ENCODE measurements around the gene EPN1. TPM values are rescaled to one million over a fixed set of nuclear protein-coding genes. Genes with fewer than 3 reads are reported as not detected.

Gene EPN1
- total RNA-seq, 1 donor from 2014 or later = 145 TPM

GRCh38 chr19:55711719-55712118 is 36.7 kb downstream of the EPN1 start:
- H3K9me3 Mint-ChIP-seq (ENCODE audit: unreplicated experiment) = peaks cover 21% of the 10 kb centered on the region
- no peak overlapping the region for H3K27ac Mint-ChIP-seq (ENCODE audit: unreplicated experiment)
- no peak overlapping the region for H3K4me2 ChIP-seq (ENCODE audit: low read length)
- H3K36me3 Mint-ChIP-seq (ENCODE audit: low read depth, unreplicated experiment) = no peaks in the 10 kb centered on the region
- no peak overlapping the region for H2AFZ ChIP-seq (ENCODE audit: low read depth, low read length)
- no peak overlapping the region for H3K9ac ChIP-seq (ENCODE audit: low read length)
- no peaks in the 10 kb centered on the region for H3K4me1 ChIP-seq (ENCODE audit: insufficient read depth, low read length)
- H3K4me3 Mint-ChIP-seq (ENCODE audit: unreplicated experiment) = no peak overlapping the region
- no peaks in the 10 kb centered on the region for H4K20me1 ChIP-seq (ENCODE audit: insufficient read depth, low read length)
- H3K27me3 Mint-ChIP-seq (ENCODE audit: low read depth, unreplicated experiment) = no peaks in the 10 kb centered on the region
- FAIRE-seq = no peak
- no peaks in the 10 kb centered on the region for H3K36me3 ChIP-seq (ENCODE audit: insufficient read depth, low read length)
- no peaks in the 10 kb centered on the region for H3K4me1 Mint-ChIP-seq (ENCODE audit: low read depth, unreplicated experiment)
- H3K9me3 ChIP-seq (ENCODE audit: insufficient read depth, low read depth, low read length) = no peaks in the 10 kb centered on the region
- H3K27ac ChIP-seq (ENCODE audit: low read depth, low read length) = no peak overlapping the region
- no peaks in the 10 kb centered on the region for H3K27me3 ChIP-seq (ENCODE audit: insufficient read depth, low read length)
- no peak for DNase-seq (ENCODE audit: low read depth)
- H3K4me3 ChIP-seq (ENCODE audit: insufficient read depth, low read depth, low read length) = no peak overlapping the region
- TF ChIP-seq CTCF (IDR thresholded peaks at IDR 0.05; ENCODE audit: insufficient read depth, low read depth, low read length) (no peak), EZH2 (IDR thresholded peaks at IDR 0.05; ENCODE audit: insufficient read depth, low read length) (no peak)
- H3K79me2 ChIP-seq (ENCODE audit: insufficient read depth, low read length) = no peaks in the 10 kb centered on the region

DNA sequence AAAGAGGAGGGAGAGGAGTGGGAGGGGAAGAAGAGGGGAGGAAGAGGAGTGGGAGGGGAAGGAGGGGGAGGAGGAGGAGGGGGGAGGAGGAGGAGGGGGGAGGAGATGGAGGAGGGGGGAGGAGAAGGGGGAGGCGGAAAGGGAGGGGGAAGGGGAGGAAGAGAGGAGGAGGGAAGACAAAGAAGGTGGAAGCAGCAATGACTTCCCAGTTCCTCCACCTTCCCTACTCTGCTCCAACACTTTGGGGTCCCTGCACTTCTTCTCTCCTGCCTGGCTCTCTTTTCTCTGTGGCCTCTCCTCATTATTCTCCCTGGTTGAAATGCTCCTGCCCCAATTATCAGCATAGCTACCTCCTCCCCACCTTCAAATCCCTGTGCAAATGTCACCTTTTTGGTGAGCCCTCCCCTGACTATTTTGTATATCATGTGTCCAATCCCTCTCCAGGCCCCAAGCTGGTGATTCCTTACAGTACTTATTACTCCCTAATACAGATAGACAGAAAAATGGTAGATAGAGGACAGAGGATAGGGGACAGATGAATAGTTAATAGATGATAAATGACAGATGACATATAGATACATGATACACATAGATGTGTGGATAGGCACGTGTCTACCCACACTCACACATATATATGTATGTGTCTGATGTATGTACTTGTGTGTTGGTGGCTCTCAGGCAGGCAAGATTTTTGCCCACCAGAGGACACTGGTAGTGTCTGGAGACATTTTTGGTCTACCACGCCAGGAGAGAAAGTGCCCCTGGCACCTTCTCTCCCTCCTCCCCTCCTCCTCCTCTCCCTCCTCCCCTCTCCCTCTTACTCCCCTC is 38.0 kb downstream of the EPN1 start:
- FAIRE-seq = no peak
- TF ChIP-seq CTCF (IDR thresholded peaks at IDR 0.05; ENCODE audit: insufficient read depth, low read depth, low read length) = no peak
- TF ChIP-seq EZH2 (IDR thresholded peaks at IDR 0.05; ENCODE audit: insufficient read depth, low read length) = no peak
- DNase-seq (ENCODE audit: low read depth) = no peak
- Histone ChIP-seq H3K4me3 (ENCODE audit: insufficient read depth, low read depth, low read length) (no peak overlapping the region), H2AFZ (ENCODE audit: low read depth, low read length) (no peak overlapping the region), H3K36me3 (ENCODE audit: insufficient read depth, low read length) (no peaks in the 10 kb centered on the region), H3K9ac (ENCODE audit: low read length) (no peak overlapping the region), H3K27ac (ENCODE audit: low read depth, low read length) (no peak overlapping the region), H4K20me1 (ENCODE audit: insufficient read depth, low read length) (no peaks in the 10 kb centered on the region), H3K4me2 (ENCODE audit: low read length) (no peak overlapping the region), H3K27me3 (ENCODE audit: insufficient read depth, low read length) (no peaks in the 10 kb centered on the region), H3K9me3 (ENCODE audit: insufficient read depth, low read depth, low read length) (no peaks in the 10 kb centered on the region), H3K4me1 (ENCODE audit: insufficient read depth, low read length) (no peaks in the 10 kb centered on the region), H3K79me2 (ENCODE audit: insufficient read depth, low read length) (no peaks in the 10 kb centered on the region)
- peaks cover 27% of the 10 kb centered on the region for H3K9me3 Mint-ChIP-seq (ENCODE audit: unreplicated experiment)
- H3K27me3 Mint-ChIP-seq (ENCODE audit: low read depth, unreplicated experiment) = no peaks in the 10 kb centered on the region
- H3K36me3 Mint-ChIP-seq (ENCODE audit: low read depth, unreplicated experiment) = no peaks in the 10 kb centered on the region
- H3K4me3 Mint-ChIP-seq (ENCODE audit: unreplicated experiment) = no peak overlapping the region
- H3K27ac Mint-ChIP-seq (ENCODE audit: unreplicated experiment) = no peak overlapping the region
- no peaks in the 10 kb centered on the region for H3K4me1 Mint-ChIP-seq (ENCODE audit: low read depth, unreplicated experiment)

DNA sequence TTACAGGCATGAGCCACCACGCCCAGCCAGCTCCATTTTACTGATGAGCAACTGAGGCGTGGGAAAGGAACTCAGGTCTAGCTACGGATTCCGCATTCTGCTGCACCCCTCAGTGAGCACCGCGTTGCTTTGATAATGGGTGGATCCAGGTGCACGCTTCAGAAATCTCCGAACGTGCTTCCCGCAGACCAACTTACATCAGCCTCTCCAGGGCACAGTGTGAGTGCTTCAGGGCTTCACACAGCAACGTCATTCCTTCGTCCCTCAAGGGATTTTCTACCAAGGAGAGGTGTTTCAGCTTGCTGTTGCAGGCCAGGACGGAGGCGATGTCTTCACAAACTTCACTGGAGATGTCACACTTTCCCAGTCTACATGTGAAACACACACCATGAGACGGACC is 41.5 kb downstream of the EPN1 start:
- no peaks in the 10 kb centered on the region for H3K27me3 Mint-ChIP-seq (ENCODE audit: low read depth, unreplicated experiment)
- no peaks in the 10 kb centered on the region for H3K4me1 Mint-ChIP-seq (ENCODE audit: low read depth, unreplicated experiment)
- Histone ChIP-seq H3K79me2 (ENCODE audit: insufficient read depth, low read length) (no peaks in the 10 kb centered on the region), H3K27ac (ENCODE audit: low read depth, low read length) (no peak overlapping the region), H3K4me1 (ENCODE audit: insufficient read depth, low read length) (no peaks in the 10 kb centered on the region), H4K20me1 (ENCODE audit: insufficient read depth, low read length) (no peaks in the 10 kb centered on the region), H3K4me2 (ENCODE audit: low read length) (no peak overlapping the region), H3K36me3 (ENCODE audit: insufficient read depth, low read length) (no peaks in the 10 kb centered on the region), H3K9me3 (ENCODE audit: insufficient read depth, low read depth, low read length) (no peaks in the 10 kb centered on the region), H3K4me3 (ENCODE audit: insufficient read depth, low read depth, low read length) (no peak overlapping the region), H3K27me3 (ENCODE audit: insufficient read depth, low read length) (no peaks in the 10 kb centered on the region), H2AFZ (ENCODE audit: low read depth, low read length) (no peak overlapping the region), H3K9ac (ENCODE audit: low read length) (no peak overlapping the region)
- no peaks in the 10 kb centered on the region for H3K36me3 Mint-ChIP-seq (ENCODE audit: low read depth, unreplicated experiment)
- TF ChIP-seq EZH2 (IDR thresholded peaks at IDR 0.05; ENCODE audit: insufficient read depth, low read length) (no peak), CTCF (IDR thresholded peaks at IDR 0.05; ENCODE audit: insufficient read depth, low read depth, low read length) (no peak)
- DNase-seq (ENCODE audit: low read depth) = no peak
- no peak overlapping the region for H3K27ac Mint-ChIP-seq (ENCODE audit: unreplicated experiment)
- H3K9me3 Mint-ChIP-seq (ENCODE audit: unreplicated experiment) = peaks cover 36% of the 10 kb centered on the region
- FAIRE-seq = no peak
- H3K4me3 Mint-ChIP-seq (ENCODE audit: unreplicated experiment) = no peak overlapping the region

All from astrocyte (in vitro differentiated cells and primary cell).